ENCODE results near the gene C22orf39.

The C22orf39 gene

DNA sequence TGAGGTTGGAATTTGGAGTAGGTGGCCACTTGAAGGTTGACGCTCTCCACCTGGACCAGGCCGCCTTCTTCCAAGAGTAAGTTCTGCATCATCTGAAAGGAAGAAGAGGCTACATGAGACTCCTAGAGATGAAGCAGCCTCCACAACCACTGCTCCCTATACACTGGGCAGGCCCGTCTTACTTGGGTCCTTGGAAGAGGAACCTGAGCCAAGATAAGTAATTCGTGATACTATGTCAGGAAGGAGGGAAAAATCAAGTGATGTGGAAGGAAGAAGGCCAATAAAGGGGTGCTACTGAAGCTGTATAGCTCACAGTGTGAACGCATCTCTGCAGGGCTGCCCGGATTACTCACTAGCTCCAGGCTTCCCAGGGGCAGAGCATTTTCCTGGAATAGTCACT is 20.4 kb upstream of the C22orf39 start:
- Histone ChIP-seq H3K79me2 (ENCODE audit: insufficient read depth, low read depth) (0 out of 2 replicates have a peak, but pooled peaks cover 4% of the 10 kb centered on the region), H3K27me3 (ENCODE audit: insufficient read depth, low read depth) (no peaks in the 10 kb centered on the region), H3K4me1 (ENCODE audit: low read depth, poor library complexity, severe bottlenecking) (peaks cover 9% of the 10 kb centered on the region), H2AFZ (ENCODE audit: low read depth) (no peak overlapping the region), H3K4me3 (IDR thresholded peaks at IDR 0.05; ENCODE audit: insufficient read depth, low read depth, low read length) (no peak overlapping the region), H3K9ac (no peak overlapping the region), H3K36me3 (ENCODE audit: insufficient read depth) (no peaks in the 10 kb centered on the region), H3K4me2 (no peak overlapping the region), H4K20me1 (ENCODE audit: insufficient read depth) (no peaks in the 10 kb centered on the region), H3K27ac (no peak overlapping the region)
- TF ChIP-seq, protein P1, sequence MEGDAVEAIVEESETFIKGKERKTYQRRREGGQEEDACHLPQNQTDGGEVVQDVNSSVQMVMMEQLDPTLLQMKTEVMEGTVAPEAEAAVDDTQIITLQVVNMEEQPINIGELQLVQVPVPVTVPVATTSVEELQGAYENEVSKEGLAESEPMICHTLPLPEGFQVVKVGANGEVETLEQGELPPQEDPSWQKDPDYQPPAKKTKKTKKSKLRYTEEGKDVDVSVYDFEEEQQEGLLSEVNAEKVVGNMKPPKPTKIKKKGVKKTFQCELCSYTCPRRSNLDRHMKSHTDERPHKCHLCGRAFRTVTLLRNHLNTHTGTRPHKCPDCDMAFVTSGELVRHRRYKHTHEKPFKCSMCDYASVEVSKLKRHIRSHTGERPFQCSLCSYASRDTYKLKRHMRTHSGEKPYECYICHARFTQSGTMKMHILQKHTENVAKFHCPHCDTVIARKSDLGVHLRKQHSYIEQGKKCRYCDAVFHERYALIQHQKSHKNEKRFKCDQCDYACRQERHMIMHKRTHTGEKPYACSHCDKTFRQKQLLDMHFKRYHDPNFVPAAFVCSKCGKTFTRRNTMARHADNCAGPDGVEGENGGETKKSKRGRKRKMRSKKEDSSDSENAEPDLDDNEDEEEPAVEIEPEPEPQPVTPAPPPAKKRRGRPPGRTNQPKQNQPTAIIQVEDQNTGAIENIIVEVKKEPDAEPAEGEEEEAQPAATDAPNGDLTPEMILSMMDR (conservative IDR thresholded peaks at IDR 0.05; ENCODE audit: low read depth, low read length): no peak

DNA sequence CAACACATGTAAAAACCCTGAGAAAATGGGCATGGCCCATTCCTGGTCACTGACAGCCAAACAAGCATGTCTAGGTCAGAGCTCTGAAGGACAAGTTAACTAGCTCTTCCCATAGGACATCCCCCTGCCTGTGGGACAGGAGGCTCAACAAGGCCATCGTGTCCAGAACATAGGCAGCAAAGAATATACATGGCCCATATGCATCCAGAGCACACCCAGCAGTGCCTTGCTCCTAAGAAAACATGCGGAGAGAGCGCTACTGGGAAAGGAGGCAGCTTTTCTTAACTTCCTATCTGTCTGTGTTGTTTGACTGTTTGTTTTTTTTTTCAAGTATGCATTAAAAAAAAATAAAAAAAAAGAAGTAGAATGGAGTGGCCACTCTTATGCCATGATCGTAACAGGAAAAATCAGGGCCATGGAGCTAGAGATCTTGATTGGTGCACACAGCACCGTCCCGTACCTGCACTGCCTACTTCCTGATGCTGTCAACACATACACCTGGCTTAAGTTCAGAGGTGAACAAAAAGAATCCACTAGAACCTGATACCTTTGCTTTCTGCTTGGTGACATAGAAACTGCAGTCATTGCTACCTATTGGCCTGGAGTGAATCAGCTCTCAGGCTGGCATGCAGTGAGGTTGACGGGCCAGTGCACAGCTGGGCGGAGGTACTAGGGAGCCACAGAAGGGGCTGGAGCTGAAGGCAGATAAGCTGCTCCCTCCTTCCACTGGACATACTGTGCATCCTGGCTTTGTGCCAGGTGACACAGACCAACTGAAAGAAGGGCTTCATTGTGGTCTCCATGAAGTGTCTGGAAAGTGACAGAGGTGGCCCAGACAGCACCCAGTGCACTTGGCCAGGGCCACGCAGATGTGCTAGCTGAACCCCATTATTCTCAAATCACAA is 19.6 kb upstream of the C22orf39 start:
- Histone ChIP-seq H3K27me3 (ENCODE audit: insufficient read depth, low read depth) (no peaks in the 10 kb centered on the region), H3K9ac (no peak overlapping the region), H4K20me1 (ENCODE audit: insufficient read depth) (no peaks in the 10 kb centered on the region), H3K4me3 (IDR thresholded peaks at IDR 0.05; ENCODE audit: insufficient read depth, low read depth, low read length) (no peak overlapping the region), H2AFZ (ENCODE audit: low read depth) (no peak overlapping the region), H3K79me2 (ENCODE audit: insufficient read depth, low read depth) (no peaks in the 10 kb centered on the region), H3K4me2 (no peak overlapping the region), H3K27ac (no peak overlapping the region), H3K4me1 (ENCODE audit: low read depth, poor library complexity, severe bottlenecking) (peaks cover 4% of the 10 kb centered on the region), H3K36me3 (ENCODE audit: insufficient read depth) (no peaks in the 10 kb centered on the region)
- TF ChIP-seq, protein P1 (conservative IDR thresholded peaks at IDR 0.05; ENCODE audit: low read depth, low read length): no peak

DNA sequence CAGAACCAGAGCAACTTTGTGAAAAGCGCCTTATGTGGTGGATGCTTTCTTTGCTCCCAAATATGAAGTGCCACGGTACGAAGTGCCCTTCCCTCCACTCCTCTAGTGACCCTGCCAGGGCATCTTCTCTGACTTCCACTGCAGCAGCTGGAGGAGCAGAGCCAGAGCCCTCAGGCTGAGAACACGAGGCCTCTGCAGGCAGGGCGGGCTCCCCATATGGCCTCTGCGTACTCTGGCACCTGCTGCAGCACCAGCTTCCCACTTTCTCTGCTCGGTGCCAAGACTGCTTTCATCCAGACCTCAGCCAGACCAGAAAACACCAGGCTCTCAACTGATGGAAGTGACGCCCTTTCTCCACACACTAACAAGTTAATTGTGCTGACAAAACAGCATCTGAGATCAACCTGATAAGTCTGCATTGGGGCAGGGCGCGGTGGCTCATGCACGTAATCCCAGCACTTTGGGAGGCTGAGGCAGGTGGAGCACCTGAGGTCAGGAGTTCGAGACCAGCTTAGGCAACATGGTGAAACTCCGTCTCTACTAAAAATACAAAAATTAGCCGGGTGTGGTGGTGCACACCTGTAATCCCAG is 18.7 kb upstream of the C22orf39 start:
- no peak overlapping the region for H3K4me3 ChIP-seq (IDR thresholded peaks at IDR 0.05; ENCODE audit: insufficient read depth, low read depth, low read length)
- H3K27me3 ChIP-seq (ENCODE audit: insufficient read depth, low read depth): no peaks in the 10 kb centered on the region
- TF ChIP-seq, protein P1 (conservative IDR thresholded peaks at IDR 0.05; ENCODE audit: low read depth, low read length): no peak
- H3K9ac ChIP-seq: no peak overlapping the region
- H3K36me3 ChIP-seq (ENCODE audit: insufficient read depth): no peaks in the 10 kb centered on the region
- no peak overlapping the region for H2AFZ ChIP-seq (ENCODE audit: low read depth)
- no peaks in the 10 kb centered on the region for H4K20me1 ChIP-seq (ENCODE audit: insufficient read depth)
- H3K4me1 ChIP-seq (ENCODE audit: low read depth, poor library complexity, severe bottlenecking): no peaks in the 10 kb centered on the region
- H3K27ac ChIP-seq: no peak overlapping the region
- H3K4me2 ChIP-seq: no peak overlapping the region
- no peaks in the 10 kb centered on the region for H3K79me2 ChIP-seq (ENCODE audit: insufficient read depth, low read depth)

DNA sequence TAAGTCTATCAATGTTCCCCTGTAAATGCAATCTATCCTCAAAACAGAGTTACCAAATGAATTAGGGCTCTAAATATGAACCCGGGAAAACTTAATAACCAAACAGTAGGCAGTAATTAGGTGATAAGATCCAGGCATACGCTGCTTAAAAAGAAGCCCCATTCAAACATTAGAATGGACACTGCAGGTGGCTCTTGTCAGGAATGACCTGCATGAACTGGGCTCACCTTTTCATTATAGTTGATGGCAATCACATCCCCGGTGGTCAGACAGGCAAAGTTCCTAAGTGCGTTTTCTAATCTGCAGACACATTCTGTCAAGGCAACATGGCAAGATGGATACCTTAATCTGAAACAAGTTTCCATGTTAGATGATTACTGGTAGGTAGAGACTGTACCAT is 17.5 kb upstream of the C22orf39 start:
- Histone ChIP-seq H3K36me3 (ENCODE audit: insufficient read depth) (no peaks in the 10 kb centered on the region), H3K27me3 (ENCODE audit: insufficient read depth, low read depth) (no peaks in the 10 kb centered on the region), H3K4me1 (ENCODE audit: low read depth, poor library complexity, severe bottlenecking) (no peaks in the 10 kb centered on the region), H3K9ac (no peak overlapping the region), H4K20me1 (ENCODE audit: insufficient read depth) (no peaks in the 10 kb centered on the region), H3K4me2 (no peak overlapping the region), H2AFZ (ENCODE audit: low read depth) (no peak overlapping the region), H3K27ac (no peak overlapping the region), H3K4me3 (IDR thresholded peaks at IDR 0.05; ENCODE audit: insufficient read depth, low read depth, low read length) (no peak overlapping the region), H3K79me2 (ENCODE audit: insufficient read depth, low read depth) (no peaks in the 10 kb centered on the region)
- TF ChIP-seq, protein P1 (conservative IDR thresholded peaks at IDR 0.05; ENCODE audit: low read depth, low read length): no peak
